Glutamatergic neuron (in vitro differentiated cells): ENCODE data around the gene IL9. TPM values are rescaled to one million over a fixed set of nuclear protein-coding genes. Genes with fewer than 3 reads are reported as not detected.

Experiments used
- DNase-seq: peaks from one replicate; pipeline ENCODE4 v3.0.0; 2022
- H3K27ac Mint-ChIP-seq: one replicate; pipeline ENCODE4 v1.8.0; 2020; ENCODE audit warnings: mild to moderate bottlenecking, mixed read lengths, inconsistent platforms; ENCODE audit not compliant: unreplicated experiment
- H3K27me3 Mint-ChIP-seq: one replicate; pipeline ENCODE4 v1.8.0; 2020; ENCODE audit warnings: mild to moderate bottlenecking, moderate library complexity, mixed read lengths, inconsistent platforms; ENCODE audit not compliant: unreplicated experiment
- H3K36me3 Mint-ChIP-seq: one replicate; pipeline ENCODE4 v1.8.0; 2020; ENCODE audit warnings: mild to moderate bottlenecking, mixed read lengths, inconsistent platforms; ENCODE audit not compliant: unreplicated experiment
- H3K4me1 Mint-ChIP-seq: one replicate; pipeline ENCODE4 v1.8.0; 2020; ENCODE audit warnings: mild to moderate bottlenecking, low read depth, mixed read lengths, inconsistent platforms; ENCODE audit not compliant: unreplicated experiment
- H3K4me3 Mint-ChIP-seq: one replicate; pipeline ENCODE4 v1.8.0; 2020; ENCODE audit warnings: mild to moderate bottlenecking, mixed read lengths, inconsistent platforms; ENCODE audit not compliant: unreplicated experiment
- H3K9me3 Mint-ChIP-seq: one replicate; pipeline ENCODE4 v1.8.0; 2020; ENCODE audit warnings: mild to moderate bottlenecking, moderate library complexity, mixed read lengths, inconsistent platforms; ENCODE audit not compliant: unreplicated experiment
- CTCF ChIP-seq: fragments of 200-600 bp; sonication (generic); IDR thresholded peaks from one replicate; pipeline ENCODE4 v1.5.0; 2021; ENCODE audit not compliant: partially characterized antibody, unreplicated experiment
- total RNA-seq: library from RNA; stranded (reverse); fragmentation: NEBNext Ultra II Directional; extraction: Animal tissue kit (Norgen Biotek cat#: 25700); gene quantifications from one replicate; pipeline ENCODE4 v1.2.1, GENCODE V29; 2021; ENCODE audit not compliant: unreplicated experiment

IL9 gene
- total RNA-seq, 1 donor from 2014 or later = not detected

- no peaks in the 10 kb centered on the region for H3K36me3 Mint-ChIP-seq
- H3K27ac Mint-ChIP-seq = no peak overlapping the region
- TF ChIP-seq CTCF = no peak
- H3K27me3 Mint-ChIP-seq = peaks cover 6% of the 10 kb centered on the region
- no peak overlapping the region for H3K4me3 Mint-ChIP-seq
- no peak for DNase-seq
- H3K4me1 Mint-ChIP-seq = no peaks in the 10 kb centered on the region
- no peaks in the 10 kb centered on the region for H3K9me3 Mint-ChIP-seq
Measured at GRCh38 chr5:135867599-135867998, 28.0 kb downstream of the IL9 start.

- peaks cover 2% of the 10 kb centered on the region for H3K9me3 Mint-ChIP-seq
- H3K4me3 Mint-ChIP-seq = no peak overlapping the region
- H3K27me3 Mint-ChIP-seq = peaks cover 6% of the 10 kb centered on the region
- no peak for DNase-seq
- H3K4me1 Mint-ChIP-seq = no peaks in the 10 kb centered on the region
- H3K36me3 Mint-ChIP-seq = no peaks in the 10 kb centered on the region
- no peak for TF ChIP-seq CTCF
- H3K27ac Mint-ChIP-seq = no peak overlapping the region
Measured at GRCh38 chr5:135866016-135866415, 29.6 kb downstream of the IL9 start.

GRCh38 chr5:135864503-135865435, 30.9 kb downstream of the IL9 start:
- H3K9me3 Mint-ChIP-seq = peaks cover 2% of the 10 kb centered on the region
- H3K27me3 Mint-ChIP-seq = peaks cover 6% of the 10 kb centered on the region
- H3K27ac Mint-ChIP-seq = no peak overlapping the region
- no peaks in the 10 kb centered on the region for H3K36me3 Mint-ChIP-seq
- H3K4me3 Mint-ChIP-seq = no peak overlapping the region
- TF ChIP-seq CTCF = no peak
- DNase-seq = no peak
- H3K4me1 Mint-ChIP-seq = no peaks in the 10 kb centered on the region

GRCh38 chr5:135862744-135863143, 32.9 kb downstream of the IL9 start:
- H3K4me3 Mint-ChIP-seq = no peak overlapping the region
- H3K4me1 Mint-ChIP-seq = no peaks in the 10 kb centered on the region
- H3K36me3 Mint-ChIP-seq = no peaks in the 10 kb centered on the region
- DNase-seq = no peak
- H3K9me3 Mint-ChIP-seq = peaks cover 2% of the 10 kb centered on the region
- H3K27me3 Mint-ChIP-seq = peaks cover 4% of the 10 kb centered on the region
- no peak overlapping the region for H3K27ac Mint-ChIP-seq
- no peak for TF ChIP-seq CTCF

GRCh38 chr5:135862086-135862485, 33.6 kb downstream of the IL9 start:
- no peaks in the 10 kb centered on the region for H3K4me1 Mint-ChIP-seq
- peaks cover 2% of the 10 kb centered on the region for H3K9me3 Mint-ChIP-seq
- no peak overlapping the region for H3K27ac Mint-ChIP-seq
- H3K36me3 Mint-ChIP-seq = no peaks in the 10 kb centered on the region
- no peak overlapping the region for H3K4me3 Mint-ChIP-seq
- peaks cover 4% of the 10 kb centered on the region for H3K27me3 Mint-ChIP-seq
- TF ChIP-seq CTCF = no peak
- no peak for DNase-seq
